GM12878 (cell line): ENCODE measurements around the gene COL16A1. TPM values are rescaled to one million over a fixed set of nuclear protein-coding genes. Genes with fewer than 3 reads are reported as not detected.

Source experiments
- ATAC-seq: fragments of 200-7000 bp; cut with Tn5 transposase; 3 replicates; pipeline ENCODE4 v1.9.1; 2020; ENCODE audit warnings: mild to moderate bottlenecking, moderate library complexity
- BruUV-seq: library from RNA; stranded (reverse); fragments of 400-500 nt; replicated peaks from 2 replicates; lab custom pipeline; 2021; lab: Mats Ljungman, UMichigan
- CTCF ChIA-PET: fragments of 300-600 bp; sonication (Branson Sonifier 250); formaldehyde crosslinking; extraction: SDS; loops from one replicate; lab custom pipeline; 2021; ENCODE audit warnings: inconsistent platforms; lab: Yijun Ruan, JAX
- POLR2A ChIA-PET: fragments of 350-600 bp; formaldehyde crosslinking; extraction: SDS; loops from one replicate; lab custom pipeline; 2021; ENCODE audit warnings: inconsistent platforms; lab: Charles Lee
- RAD21 ChIA-PET: fragments of 300-600 bp; sonication (Branson Sonifier 250); formaldehyde crosslinking; loops from one replicate; lab custom pipeline; 2023; ENCODE audit warnings: antibody characterized with exemption; ENCODE audit not compliant: unreplicated experiment; lab: Charles Lee
- SMC1A ChIA-PET: fragments of 300-600 bp; sonication (Branson Sonifier 250); formaldehyde crosslinking; loops from one replicate; lab custom pipeline; 2023; ENCODE audit not compliant: unreplicated experiment, uncharacterized antibody; lab: Charles Lee
- DNase-seq: peaks from one replicate; pipeline ENCODE4 v3.0.0-alpha.2; 2011; ENCODE audit warnings: low read depth, low spot score
- FAIRE-seq: peaks from 3 replicates; lab custom pipeline; 2011; peaks lifted over from hg19 to GRCh38; lab: Jason Lieb, UNC
- H2AFZ ChIP-seq: 2 replicates; pipeline ENCODE4 v1.6.0; 2011; ENCODE audit warnings: low read depth, low read length, control low read depth; ENCODE audit not compliant: control insufficient read depth
- H3K27ac ChIP-seq: 2 replicates; pipeline ENCODE4 v1.5.1; 2011; ENCODE audit warnings: control low read depth; ENCODE audit not compliant: control insufficient read depth, insufficient read depth
- H3K27me3 ChIP-seq, 2 experiments: replicated peaks in 1 of 2; 2 replicates each; pipeline versions ENCODE4 v1.6.0 to v1.6.1; 2011; ENCODE audit warnings: low read length in 1 of 2; ENCODE audit not compliant: control insufficient read depth in 2 of 2, insufficient read depth in 2 of 2
- H3K36me3 ChIP-seq, 2 experiments: 2 replicates each; pipeline ENCODE4 v1.5.1; 2011; ENCODE audit warnings: low read length in 1 of 2; ENCODE audit not compliant: control insufficient read depth in 2 of 2, insufficient read depth in 2 of 2
- H3K4me1 ChIP-seq: 2 replicates; pipeline ENCODE4 v1.6.1; 2011; ENCODE audit warnings: mild to moderate bottlenecking, low read length, moderate library complexity, mixed read lengths; ENCODE audit not compliant: control insufficient read depth, insufficient read depth
- H3K4me2 ChIP-seq: 2 replicates; pipeline ENCODE4 v1.6.0; 2011; ENCODE audit warnings: control low read depth; ENCODE audit not compliant: control insufficient read depth, insufficient read depth
- H3K4me3 ChIP-seq: fragments of 200-600 bp; sonication (generic); 2 replicates; pipeline ENCODE4 v1.5.1; 2016
- H3K79me2 ChIP-seq: 2 replicates; pipeline ENCODE4 v1.6.0; 2011; ENCODE audit warnings: low read length; ENCODE audit not compliant: control insufficient read depth, insufficient read depth
- H3K9ac ChIP-seq: 2 replicates; pipeline ENCODE4 v1.8.0; 2011; ENCODE audit warnings: low read length, control low read depth, mixed read lengths; ENCODE audit not compliant: control insufficient read depth, insufficient read depth
- H3K9me3 ChIP-seq: replicated peaks from 3 replicates; pipeline ENCODE4 v1.5.1; 2011; ENCODE audit warnings: mild to moderate bottlenecking, low read length; ENCODE audit not compliant: control insufficient read depth, insufficient read depth
- H4K20me1 ChIP-seq: 2 replicates; pipeline ENCODE4 v1.6.0; 2011; ENCODE audit not compliant: control insufficient read depth, insufficient read depth
- BCL11A ChIP-seq: IDR thresholded peaks from 2 replicates; pipeline ENCODE4 v1.6.1; 2011; ENCODE audit warnings: low read depth, low read length
- CHD2 ChIP-seq: IDR thresholded peaks from 2 replicates; pipeline ENCODE4 v1.6.1; 2011; ENCODE audit warnings: low read depth, low read length, improper control_type of control experiment, borderline replicate concordance
- FOXK2 ChIP-seq: fragments of 450-650 bp; IDR thresholded peaks from 2 replicates; pipeline ENCODE4 v1.6.1; 2017; ENCODE audit warnings: mild to moderate bottlenecking, moderate library complexity
- GABPA ChIP-seq: IDR thresholded peaks from 2 replicates; pipeline ENCODE4 v1.6.1; 2014; ENCODE audit warnings: antibody characterized with exemption, low read depth, mild to moderate bottlenecking, inconsistent platforms
- POLR2AphosphoS5 ChIP-seq: IDR thresholded peaks from 2 replicates; pipeline ENCODE4 v1.6.1; 2011; ENCODE audit warnings: mild to moderate bottlenecking, low read length, inconsistent platforms
- SRF ChIP-seq, 2 experiments: IDR thresholded peaks; 2 replicates each; pipeline ENCODE4 v1.6.1; 2011; ENCODE audit warnings: low read depth in 2 of 2, low read length in 2 of 2, mild to moderate bottlenecking in 1 of 2, moderate library complexity in 1 of 2
- SUZ12 ChIP-seq: fragments of 200-600 bp; sonication (generic); IDR thresholded peaks from one replicate; pipeline ENCODE4 v1.6.1; 2018; ENCODE audit warnings: antibody characterized with exemption, mild to moderate bottlenecking; ENCODE audit not compliant: unreplicated experiment
- TCF7 ChIP-seq: IDR thresholded peaks from 2 replicates; pipeline ENCODE4 v1.6.1; 2014; ENCODE audit warnings: antibody characterized with exemption, borderline replicate concordance
- ZBED1 ChIP-seq: IDR thresholded peaks from 2 replicates; pipeline ENCODE4 v1.6.1; 2016; ENCODE audit warnings: borderline replicate concordance
- ZNF24 ChIP-seq: fragments of 450-650 bp; IDR thresholded peaks from 2 replicates; pipeline ENCODE4 v1.6.1; 2017; ENCODE audit warnings: antibody characterized with exemption, mild to moderate bottlenecking
- WGBS: methylation state at CpG from one replicate; pipeline ENCODE4 v1.1.6; 2016; ENCODE audit warnings: low lambda C conversion rate; ENCODE audit not compliant: insufficient replicate concordance, insufficient coverage; ENCODE audit errors: missing lambda C conversion rate; 5-methylcytosine and 5-hydroxymethylcytosine counted together
- in situ Hi-C: fragments of 300-500 bp; cut with MboI; formaldehyde crosslinking; loops from 9 replicates; pipeline ENCODE4 v1.14.3; 2018; ENCODE audit warnings: mixed read lengths
- intact Hi-C: fragments of 100-400 bp; cut with micrococcal nuclease; formaldehyde crosslinking; loops from one replicate; pipeline ENCODE4 v1.14.2; 2022; ENCODE audit not compliant: unreplicated experiment
- polyA plus RNA-seq, 11 experiments: library from polyadenylated mRNA; depleted of rRNA in 4 of 11; unstranded in 6 of 11; stranded (reverse) in 5 of 11; fragments of >200 nt; fragmentation: Nextera tagmentation in 4 of 11; fragmentation: Illumina TruSeq in 1 of 11; extraction: Ambion mirVana in 4 of 11; extraction: Trizol in 1 of 11; gene quantifications; 1 replicate in 1 of 11; 2 replicates in 10 of 11; pipeline versions ENCODE4 v1.2.1 to v1.2.3, GENCODE V29; 2011 to 2016; ENCODE audit warnings: inconsistent platforms in 2 of 11, missing spikeins in 2 of 11, low read depth in 1 of 11
- total RNA-seq, 4 experiments: library from RNA; depleted of rRNA in 3 of 4; stranded (reverse); fragments of >200 nt in 3 of 4; fragmentation: Illumina TruSeq in 1 of 4; extraction: Trizol in 1 of 4; gene quantifications; 2 replicates each; pipeline versions ENCODE4 v1.2.1 to v1.2.3, GENCODE V29; 2013 to 2021
- TF ChIP-seq, protein P1 (sequence below): fragments of 450-650 bp; IDR thresholded peaks from 2 replicates; pipeline ENCODE4 v1.6.1; 2017; ENCODE audit warnings: mild to moderate bottlenecking, low read depth, inconsistent platforms; ENCODE audit not compliant: poor library complexity, severe bottlenecking
- TF ChIP-seq, protein P2 (sequence below): fragments of 450-650 bp; IDR thresholded peaks from 2 replicates; pipeline ENCODE4 v1.6.1; 2016; ENCODE audit warnings: mild to moderate bottlenecking
- TF ChIP-seq, protein P3 (sequence below): fragments of 450-650 bp; formaldehyde crosslinking; IDR thresholded peaks from 2 replicates; pipeline ENCODE4 v1.5.0; 2022; ENCODE audit warnings: mild to moderate bottlenecking, missing genetic modification characterization
- TF ChIP-seq, protein P4 (sequence below): IDR thresholded peaks from 2 replicates; pipeline ENCODE4 v1.6.1; 2011; ENCODE audit warnings: borderline replicate concordance, low read depth, mild to moderate bottlenecking, moderate library complexity, low read length; ENCODE audit not compliant: insufficient read depth, poor library complexity, severe bottlenecking

COL16A1 gene
- total and polyA plus RNA-seq, 10 of the 15 experiments (the other 5 are each of a cell fraction or from before 2014, with no cell fraction given): 0.02 to 3.7 (median 0.59) TPM

DNA sequence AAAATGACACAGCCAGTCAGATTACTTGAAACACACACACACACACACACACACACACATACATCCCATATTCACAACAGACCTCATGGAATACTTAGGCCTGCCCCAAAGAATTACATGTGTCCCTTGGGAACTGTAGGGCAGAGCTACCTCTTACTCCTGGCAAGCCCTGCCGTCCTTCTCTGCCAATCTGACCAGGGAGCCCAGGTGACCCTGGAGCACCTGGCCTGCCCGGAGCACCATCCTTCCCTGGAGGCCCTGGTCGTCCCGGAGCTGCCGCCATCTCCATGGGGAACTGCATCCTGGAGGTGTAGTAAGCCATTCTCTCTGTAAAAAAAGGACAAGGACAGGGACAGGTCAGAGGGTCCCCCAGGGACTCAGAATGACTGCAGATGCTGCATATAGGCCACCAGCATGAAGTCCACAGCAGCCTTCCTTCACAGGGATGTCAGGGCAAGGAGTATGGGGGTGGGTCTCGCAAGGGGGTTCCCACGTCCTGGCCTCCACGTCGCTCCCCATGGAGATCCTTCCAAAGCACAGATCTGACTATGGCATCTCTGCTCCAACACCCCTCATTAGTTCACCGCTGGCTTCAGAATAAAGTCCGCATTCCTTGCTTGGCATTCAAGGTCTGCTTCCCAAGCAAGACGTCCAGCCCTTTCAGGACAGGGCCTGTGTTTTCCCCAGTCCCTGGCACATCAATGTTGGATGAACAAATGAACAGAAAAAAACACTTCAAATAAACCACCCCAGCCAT, 49.9 kb downstream of the COL16A1 start (continued):
- TF ChIP-seq TCF7: no peak
- TF ChIP-seq, protein P1, sequence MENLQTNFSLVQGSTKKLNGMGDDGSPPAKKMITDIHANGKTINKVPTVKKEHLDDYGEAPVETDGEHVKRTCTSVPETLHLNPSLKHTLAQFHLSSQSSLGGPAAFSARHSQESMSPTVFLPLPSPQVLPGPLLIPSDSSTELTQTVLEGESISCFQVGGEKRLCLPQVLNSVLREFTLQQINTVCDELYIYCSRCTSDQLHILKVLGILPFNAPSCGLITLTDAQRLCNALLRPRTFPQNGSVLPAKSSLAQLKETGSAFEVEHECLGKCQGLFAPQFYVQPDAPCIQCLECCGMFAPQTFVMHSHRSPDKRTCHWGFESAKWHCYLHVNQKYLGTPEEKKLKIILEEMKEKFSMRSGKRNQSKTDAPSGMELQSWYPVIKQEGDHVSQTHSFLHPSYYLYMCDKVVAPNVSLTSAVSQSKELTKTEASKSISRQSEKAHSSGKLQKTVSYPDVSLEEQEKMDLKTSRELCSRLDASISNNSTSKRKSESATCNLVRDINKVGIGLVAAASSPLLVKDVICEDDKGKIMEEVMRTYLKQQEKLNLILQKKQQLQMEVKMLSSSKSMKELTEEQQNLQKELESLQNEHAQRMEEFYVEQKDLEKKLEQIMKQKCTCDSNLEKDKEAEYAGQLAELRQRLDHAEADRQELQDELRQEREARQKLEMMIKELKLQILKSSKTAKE: no peak
- TF ChIP-seq, protein P2, sequence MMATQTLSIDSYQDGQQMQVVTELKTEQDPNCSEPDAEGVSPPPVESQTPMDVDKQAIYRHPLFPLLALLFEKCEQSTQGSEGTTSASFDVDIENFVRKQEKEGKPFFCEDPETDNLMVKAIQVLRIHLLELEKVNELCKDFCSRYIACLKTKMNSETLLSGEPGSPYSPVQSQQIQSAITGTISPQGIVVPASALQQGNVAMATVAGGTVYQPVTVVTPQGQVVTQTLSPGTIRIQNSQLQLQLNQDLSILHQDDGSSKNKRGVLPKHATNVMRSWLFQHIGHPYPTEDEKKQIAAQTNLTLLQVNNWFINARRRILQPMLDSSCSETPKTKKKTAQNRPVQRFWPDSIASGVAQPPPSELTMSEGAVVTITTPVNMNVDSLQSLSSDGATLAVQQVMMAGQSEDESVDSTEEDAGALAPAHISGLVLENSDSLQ: no peak
- TF ChIP-seq ZBED1: no peak
- TF ChIP-seq FOXK2: no peak
- no peak for TF ChIP-seq SRF (IDR thresholded peaks at IDR 0.05; ENCODE audit: low read depth in 2 of 2, low read length in 2 of 2)
- no peak for TF ChIP-seq POLR2AphosphoS5

DNA sequence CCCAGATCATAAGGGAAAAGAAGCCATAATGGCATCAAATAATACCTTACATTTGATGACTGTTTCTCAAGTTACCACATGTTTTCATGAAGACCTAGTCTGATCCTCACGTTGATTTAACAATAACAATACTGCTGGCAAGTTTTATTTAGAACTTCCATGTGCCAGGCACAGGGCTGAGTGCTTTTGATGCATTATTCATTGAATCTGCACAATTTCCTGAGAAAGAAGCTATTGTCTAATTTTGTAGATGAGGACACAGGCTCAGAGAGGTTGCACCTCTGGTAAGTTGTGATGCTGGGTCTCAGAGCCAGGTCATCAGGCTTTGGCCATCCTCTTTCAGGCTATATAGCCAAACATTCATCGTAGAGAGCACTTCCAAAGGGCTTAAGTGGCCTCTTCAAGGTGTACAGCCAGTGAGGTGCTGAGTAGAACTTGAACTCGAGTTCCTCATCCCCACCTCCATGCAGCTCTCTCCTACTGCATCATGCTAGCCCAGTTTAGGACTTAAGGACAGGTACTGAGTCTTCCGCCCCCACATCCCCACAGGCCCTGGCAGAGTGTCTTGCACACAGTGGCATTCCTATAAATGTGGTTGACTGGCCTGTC, 50.8 kb downstream of the COL16A1 start:
- no TSS peak for BruUV-seq
- intact Hi-C loops (no loop called here), in situ Hi-C loops (no loop called here)
- Histone ChIP-seq H4K20me1 (no peaks in the 10 kb centered on the region), H3K79me2 (no peaks in the 10 kb centered on the region), H3K4me1 (no peaks in the 10 kb centered on the region), H3K27me3 (no peaks in the 10 kb centered on the region; a peak in 1 of 4 replicates), H3K36me3 (no peaks in the 10 kb centered on the region), H3K9ac (no peak overlapping the region), H2AFZ (no peak overlapping the region), H3K4me3 (no peak overlapping the region), H3K4me2 (no peak overlapping the region), H3K27ac (no peak overlapping the region), H3K9me3 (no peaks in the 10 kb centered on the region)
- no peak for FAIRE-seq
- no peak for DNase-seq
- ChIA-PET POLR2A (interaction anchor here (0.7 kb wide), 1 partner anchor 387 kb away, joined by 3 read pairs; no protein-coding TSS in a partner anchor), CTCF (interaction anchor here (0.5 to 2.6 kb wide), 4 partner anchors 12 to 178 kb away, joined by 3 to 10 read pairs (median 4); no protein-coding TSS in a partner anchor), RAD21 (no interaction called here), SMC1A (no interaction called here)
- ATAC-seq: no peak
- WGBS: 23% methylated on average over 4 of the region's 4 CpGs
- TF ChIP-seq SUZ12: no peak
- TF ChIP-seq GABPA: no peak
- TF ChIP-seq, protein P3, sequence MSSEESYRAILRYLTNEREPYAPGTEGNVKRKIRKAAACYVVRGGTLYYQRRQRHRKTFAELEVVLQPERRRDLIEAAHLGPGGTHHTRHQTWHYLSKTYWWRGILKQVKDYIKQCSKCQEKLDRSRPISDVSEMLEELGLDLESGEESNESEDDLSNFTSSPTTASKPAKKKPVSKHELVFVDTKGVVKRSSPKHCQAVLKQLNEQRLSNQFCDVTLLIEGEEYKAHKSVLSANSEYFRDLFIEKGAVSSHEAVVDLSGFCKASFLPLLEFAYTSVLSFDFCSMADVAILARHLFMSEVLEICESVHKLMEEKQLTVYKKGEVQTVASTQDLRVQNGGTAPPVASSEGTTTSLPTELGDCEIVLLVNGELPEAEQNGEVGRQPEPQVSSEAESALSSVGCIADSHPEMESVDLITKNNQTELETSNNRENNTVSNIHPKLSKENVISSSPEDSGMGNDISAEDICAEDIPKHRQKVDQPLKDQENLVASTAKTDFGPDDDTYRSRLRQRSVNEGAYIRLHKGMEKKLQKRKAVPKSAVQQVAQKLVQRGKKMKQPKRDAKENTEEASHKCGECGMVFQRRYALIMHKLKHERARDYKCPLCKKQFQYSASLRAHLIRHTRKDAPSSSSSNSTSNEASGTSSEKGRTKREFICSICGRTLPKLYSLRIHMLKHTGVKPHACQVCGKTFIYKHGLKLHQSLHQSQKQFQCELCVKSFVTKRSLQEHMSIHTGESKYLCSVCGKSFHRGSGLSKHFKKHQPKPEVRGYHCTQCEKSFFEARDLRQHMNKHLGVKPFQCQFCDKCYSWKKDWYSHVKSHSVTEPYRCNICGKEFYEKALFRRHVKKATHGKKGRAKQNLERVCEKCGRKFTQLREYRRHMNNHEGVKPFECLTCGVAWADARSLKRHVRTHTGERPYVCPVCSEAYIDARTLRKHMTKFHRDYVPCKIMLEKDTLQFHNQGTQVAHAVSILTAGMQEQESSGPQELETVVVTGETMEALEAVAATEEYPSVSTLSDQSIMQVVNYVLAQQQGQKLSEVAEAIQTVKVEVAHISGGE (CRISPR knock-in tag): no peak
- TF ChIP-seq ZNF24: no peak
- no peak for TF ChIP-seq BCL11A
- TF ChIP-seq, protein P4, sequence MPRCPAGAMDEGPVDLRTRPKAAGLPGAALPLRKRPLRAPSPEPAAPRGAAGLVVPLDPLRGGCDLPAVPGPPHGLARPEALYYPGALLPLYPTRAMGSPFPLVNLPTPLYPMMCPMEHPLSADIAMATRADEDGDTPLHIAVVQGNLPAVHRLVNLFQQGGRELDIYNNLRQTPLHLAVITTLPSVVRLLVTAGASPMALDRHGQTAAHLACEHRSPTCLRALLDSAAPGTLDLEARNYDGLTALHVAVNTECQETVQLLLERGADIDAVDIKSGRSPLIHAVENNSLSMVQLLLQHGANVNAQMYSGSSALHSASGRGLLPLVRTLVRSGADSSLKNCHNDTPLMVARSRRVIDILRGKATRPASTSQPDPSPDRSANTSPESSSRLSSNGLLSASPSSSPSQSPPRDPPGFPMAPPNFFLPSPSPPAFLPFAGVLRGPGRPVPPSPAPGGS: no peak
- no peak for TF ChIP-seq TCF7
- TF ChIP-seq CHD2: no peak
